Measurements from ENCODE around the gene HES2.

- TF ChIP-seq CTCF (IDR thresholded peaks at IDR 0.05) (no peak), EP300 (IDR thresholded peaks at IDR 0.05) (no peak), POLR2AphosphoS5 (IDR thresholded peaks at IDR 0.05) (no peak), POLR2A (IDR thresholded peaks at IDR 0.05) (no peak)
Measured at GRCh38 chr1:6401673-6402072, 18.0 kb downstream of the HES2 start.

Data from gastroesophageal sphincter (tissue), 3 donors.